Right cardiac atrium (tissue), 5 donors: ENCODE data around the gene TSKU. TPM values are rescaled to one million over a fixed set of nuclear protein-coding genes. Genes with fewer than 3 reads are reported as not detected.

Experiments
- ATAC-seq, 2 donors: fragments of 200-7000 bp; cut with Tn5 transposase; one replicate each; pipeline versions ENCODE4 v1.8.0 to v1.9.1; 2020; ENCODE audit warnings: moderate library complexity in 2 of 2, mild to moderate bottlenecking in 1 of 2
- DNase-seq, 3 donors: peaks; one replicate each; pipeline ENCODE4 v3.0.0-alpha.2; 2020
- H3K27ac ChIP-seq: one replicate; pipeline ENCODE4 v1.5.1; 2013; ENCODE audit warnings: mild to moderate bottlenecking, low read length, control low read depth, moderate library complexity
- H3K27me3 ChIP-seq: one replicate; pipeline ENCODE4 v1.6.1; 2013; ENCODE audit not compliant: control insufficient read depth, insufficient read depth
- H3K4me1 ChIP-seq: one replicate; pipeline ENCODE4 v1.6.1; 2013; ENCODE audit warnings: low read length; ENCODE audit not compliant: control insufficient read depth, insufficient read depth
- H3K4me3 ChIP-seq: one replicate; pipeline ENCODE4 v1.5.1; 2013; ENCODE audit warnings: low read length, control low read depth
- H3K9me3 ChIP-seq: one replicate; pipeline ENCODE4 v1.6.1; 2013; ENCODE audit warnings: low read length; ENCODE audit not compliant: control insufficient read depth
- WGBS: extraction: QIAGEN DNeasy Blood & Tissue Kit; methylation state at CpG from one replicate; pipeline ENCODE4 v1.1.7; 2013; 5-methylcytosine and 5-hydroxymethylcytosine counted together
- intact Hi-C, 4 donors: fragments of 100-400 bp; cut with DNase I; formaldehyde crosslinking; loops; one replicate each; pipeline versions ENCODE4 v1.11.0 to v1.14.0; 2022 to 2023
- polyA plus RNA-seq: library from polyadenylated mRNA; stranded (reverse); fragments of 200-250 nt; gene quantifications from one replicate; pipeline ENCODE4 v1.2.3, GENCODE V29; 2013
- total RNA-seq, 4 donors: library from RNA; stranded (reverse); fragmentation: NEBNext Ultra II Directional; extraction: Animal tissue kit (Norgen Biotek cat#: 25700); gene quantifications; one replicate each; pipeline ENCODE4 v1.2.1, GENCODE V29; 2021
- donor health status: healthy with polysubstance abuse.
- donor health status: DM: no; HTN: yes; CAD: no.
- donor health status: DM: no; HTN: no; CAD: no.
- donor health status: DM: no; HTN: yes; CAD: no; lungs with severe emphysema.
- donor health status: DM: yes; HTN: yes; CAD: no.

The TSKU gene
- total and polyA plus RNA-seq, 5 donors: 10.6 to 26.8 (median 14.1) TPM

GRCh38 chr11:76772100-76772782, 10.9 kb upstream of the TSKU start:
- no peaks in the 10 kb centered on the region for H3K9me3 ChIP-seq
- H3K27me3 ChIP-seq: no peaks in the 10 kb centered on the region
- peak overlapping the region; percentile 77 for H3K27ac ChIP-seq
- DNase-seq: no peak
- intact Hi-C loops: no loop called here
- no peak overlapping the region for H3K4me3 ChIP-seq
- WGBS: 47% methylated on average over 7 of the region's 7 CpGs
- peaks cover 32% of the 10 kb centered on the region for H3K4me1 ChIP-seq
- ATAC-seq: peak; percentile 53 to 55

- no peaks in the 10 kb centered on the region for H3K9me3 ChIP-seq
- 39% methylated on average over 5 of the region's 5 CpGs for WGBS
- DNase-seq (peak in 1 of 3 donors; percentile 48), ATAC-seq (no peak)
- H3K27ac ChIP-seq: peak overlapping the region; percentile 77
- no peaks in the 10 kb centered on the region for H3K27me3 ChIP-seq
- H3K4me1 ChIP-seq: peaks cover 32% of the 10 kb centered on the region
- no peak overlapping the region for H3K4me3 ChIP-seq
- intact Hi-C loops: no loop called here
Observed at GRCh38 chr11:76772783-76773106, 10.4 kb upstream of the TSKU start.

- peak overlapping the region; percentile 77 for H3K27ac ChIP-seq
- DNase-seq: peak; percentile 67 to 87 (median 75)
- H3K4me1 ChIP-seq: peaks cover 27% of the 10 kb centered on the region
- no peaks in the 10 kb centered on the region for H3K27me3 ChIP-seq
- intact Hi-C loops: no loop called here
- ATAC-seq: peak; percentile 59 to 72
- 44% methylated on average over 2 of the region's 2 CpGs for WGBS
- no peaks in the 10 kb centered on the region for H3K9me3 ChIP-seq
- H3K4me3 ChIP-seq: no peak overlapping the region
Observed at GRCh38 chr11:76773921-76774361, 9.2 kb upstream of the TSKU start.

- 92% methylated on average over 3 of the region's 3 CpGs for WGBS
- peaks cover 24% of the 10 kb centered on the region for H3K4me1 ChIP-seq
- no peak overlapping the region for H3K4me3 ChIP-seq
- ATAC-seq: no peak
- H3K27ac ChIP-seq: no peak overlapping the region
- no peaks in the 10 kb centered on the region for H3K9me3 ChIP-seq
- intact Hi-C loops: no loop called here
- DNase-seq: no peak
- H3K27me3 ChIP-seq: no peaks in the 10 kb centered on the region
Observed at GRCh38 chr11:76776472-76776871, 6.7 kb upstream of the TSKU start.

- Histone ChIP-seq H3K4me3 (no peak overlapping the region), H3K4me1 (peaks cover 21% of the 10 kb centered on the region), H3K27me3 (no peaks in the 10 kb centered on the region), H3K27ac (no peak overlapping the region), H3K9me3 (no peaks in the 10 kb centered on the region)
- intact Hi-C loops: no loop called here
- DNase-seq (no peak), ATAC-seq (no peak)
Observed at GRCh38 chr11:76777305-76777704, 5.9 kb upstream of the TSKU start.

- 52% methylated on average over 2 of the region's 2 CpGs for WGBS
- Histone ChIP-seq H3K27ac (no peak overlapping the region), H3K4me3 (no peak overlapping the region), H3K27me3 (no peaks in the 10 kb centered on the region), H3K9me3 (no peaks in the 10 kb centered on the region), H3K4me1 (peaks cover 16% of the 10 kb centered on the region)
- no peak for DNase-seq
- intact Hi-C loops: no loop called here
- ATAC-seq: no peak
Observed at GRCh38 chr11:76777876-76778275, 5.3 kb upstream of the TSKU start.

- intact Hi-C loops: no loop called here
- no peak overlapping the region for H3K4me3 ChIP-seq
- H3K4me1 ChIP-seq: peaks cover 7% of the 10 kb centered on the region
- H3K27me3 ChIP-seq: no peaks in the 10 kb centered on the region
- WGBS: 86% methylated on average over 3 of the region's 3 CpGs
- no peaks in the 10 kb centered on the region for H3K9me3 ChIP-seq
- ATAC-seq (no peak), DNase-seq (no peak)
- H3K27ac ChIP-seq: no peak overlapping the region
Observed at GRCh38 chr11:76778874-76779273, 4.3 kb upstream of the TSKU start.

GRCh38 chr11:76781046-76781801, 1.9 kb upstream of the TSKU start:
- Histone ChIP-seq H3K4me3 (no peak overlapping the region), H3K27me3 (no peaks in the 10 kb centered on the region), H3K27ac (peak overlapping the region; percentile 45), H3K4me1 (peaks cover 3% of the 10 kb centered on the region), H3K9me3 (no peaks in the 10 kb centered on the region)
- intact Hi-C loops: no loop called here
- 52% methylated on average over 8 of the region's 8 CpGs for WGBS
- no peak for ATAC-seq
- no peak for DNase-seq

- intact Hi-C loops: no loop called here
- Histone ChIP-seq H3K27me3 (no peaks in the 10 kb centered on the region), H3K27ac (peak overlapping the region; percentile 45), H3K9me3 (no peaks in the 10 kb centered on the region), H3K4me3 (peak overlapping the region; percentile 74), H3K4me1 (peaks cover 3% of the 10 kb centered on the region)
- no peak for DNase-seq
- ATAC-seq: no peak
- WGBS: 61% methylated on average over 5 of the region's 5 CpGs
Observed at GRCh38 chr11:76781807-76782530, 1.2 kb upstream of the TSKU start.

GRCh38 chr11:76782531-76783293, 444 bp upstream of the TSKU start:
- ATAC-seq (peak; percentile 76 to 82), DNase-seq (peak; percentile 91 to 96 (median 96))
- intact Hi-C loops: no loop called here
- peak overlapping the region; percentile 70 for H3K27ac ChIP-seq
- WGBS: 2% methylated on average over 38 of the region's 38 CpGs
- H3K27me3 ChIP-seq: no peaks in the 10 kb centered on the region
- H3K4me3 ChIP-seq: peak overlapping the region; percentile 74
- H3K4me1 ChIP-seq: peaks cover 3% of the 10 kb centered on the region
- no peaks in the 10 kb centered on the region for H3K9me3 ChIP-seq
